ENCODE measurements around the gene SLC35E4.

Gene SLC35E4

DNA sequence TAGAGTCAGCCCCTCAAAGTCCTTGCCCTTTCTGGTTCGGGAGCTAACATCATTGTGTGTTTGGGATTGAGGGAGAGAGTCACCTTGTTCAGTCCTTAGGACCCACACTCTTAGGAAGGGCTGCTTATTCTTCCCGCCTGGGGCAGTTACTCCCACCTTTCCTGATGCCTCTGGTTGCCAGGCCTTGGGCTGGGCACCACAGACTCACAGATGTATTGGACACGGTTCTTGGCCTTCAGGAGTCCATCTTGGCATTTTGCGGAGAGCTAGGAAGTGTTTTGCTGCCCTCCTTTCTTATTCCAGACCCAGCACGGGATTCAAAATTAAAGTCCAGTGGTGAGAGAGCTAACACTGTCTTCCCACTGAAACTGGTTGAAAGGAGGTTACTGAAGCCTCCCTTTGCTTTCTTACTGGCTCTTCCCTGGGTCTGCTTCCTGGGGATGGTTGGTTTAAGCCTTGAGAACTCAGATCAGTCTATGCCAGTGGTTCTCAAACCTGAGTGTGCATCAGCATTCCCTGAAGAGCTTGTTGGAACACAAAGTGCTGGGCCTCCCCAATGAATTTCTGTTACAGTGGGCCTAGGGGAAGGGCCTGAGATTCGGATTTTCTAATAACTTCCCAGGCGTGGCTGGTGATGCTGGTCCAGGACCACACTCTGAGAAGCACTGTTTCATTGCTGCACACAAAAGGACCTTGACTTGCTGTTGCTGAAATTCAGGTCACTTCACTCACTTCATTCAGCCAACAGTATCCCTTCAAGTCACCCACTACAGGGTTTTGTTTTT is 60.5 kb downstream of the SLC35E4 start:
- no peaks in the 10 kb centered on the region for H3K79me2 ChIP-seq (ENCODE audit: control insufficient read depth, low read length)
- no peak overlapping the region for H3K4me3 ChIP-seq (ENCODE audit: low read length)
- H3K4me1 ChIP-seq (ENCODE audit: control insufficient read depth, low read length), result no peaks in the 10 kb centered on the region
- no peak overlapping the region for H3K27ac ChIP-seq (ENCODE audit: low read depth, low read length)
- H3K9me3 ChIP-seq (ENCODE audit: control insufficient read depth, insufficient read depth, low read length), result no peaks in the 10 kb centered on the region
- H3K4me2 ChIP-seq (ENCODE audit: low read length), result no peak overlapping the region
- no peaks in the 10 kb centered on the region for H3F3A ChIP-seq (ENCODE audit: control insufficient read depth, insufficient read depth)
- no peaks in the 10 kb centered on the region for H3K9me2 ChIP-seq (replicated peaks; ENCODE audit: control insufficient read depth, low read length)
- TF ChIP-seq EZH2phosphoT487 (IDR thresholded peaks at IDR 0.05; ENCODE audit: borderline replicate concordance, low read length), result no peak
- TF ChIP-seq, protein P1, sequence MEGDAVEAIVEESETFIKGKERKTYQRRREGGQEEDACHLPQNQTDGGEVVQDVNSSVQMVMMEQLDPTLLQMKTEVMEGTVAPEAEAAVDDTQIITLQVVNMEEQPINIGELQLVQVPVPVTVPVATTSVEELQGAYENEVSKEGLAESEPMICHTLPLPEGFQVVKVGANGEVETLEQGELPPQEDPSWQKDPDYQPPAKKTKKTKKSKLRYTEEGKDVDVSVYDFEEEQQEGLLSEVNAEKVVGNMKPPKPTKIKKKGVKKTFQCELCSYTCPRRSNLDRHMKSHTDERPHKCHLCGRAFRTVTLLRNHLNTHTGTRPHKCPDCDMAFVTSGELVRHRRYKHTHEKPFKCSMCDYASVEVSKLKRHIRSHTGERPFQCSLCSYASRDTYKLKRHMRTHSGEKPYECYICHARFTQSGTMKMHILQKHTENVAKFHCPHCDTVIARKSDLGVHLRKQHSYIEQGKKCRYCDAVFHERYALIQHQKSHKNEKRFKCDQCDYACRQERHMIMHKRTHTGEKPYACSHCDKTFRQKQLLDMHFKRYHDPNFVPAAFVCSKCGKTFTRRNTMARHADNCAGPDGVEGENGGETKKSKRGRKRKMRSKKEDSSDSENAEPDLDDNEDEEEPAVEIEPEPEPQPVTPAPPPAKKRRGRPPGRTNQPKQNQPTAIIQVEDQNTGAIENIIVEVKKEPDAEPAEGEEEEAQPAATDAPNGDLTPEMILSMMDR (IDR thresholded peaks at IDR 0.05; ENCODE audit: low read depth, low read length, poor library complexity, severe bottlenecking), result no peak
- H4K20me1 ChIP-seq (ENCODE audit: control insufficient read depth, insufficient read depth, low read depth, low read length), result no peaks in the 10 kb centered on the region
- H3K27me3 ChIP-seq (ENCODE audit: control insufficient read depth, low read length), result peaks cover 27% of the 10 kb centered on the region
- H3K36me3 ChIP-seq (ENCODE audit: control insufficient read depth, low read length), result no peaks in the 10 kb centered on the region
